HFFc6 (cell line): Measurements from ENCODE around the gene MUSK. TPM values are rescaled to one million over a fixed set of nuclear protein-coding genes. Genes with fewer than 3 reads are reported as not detected.

Experiments
- DNase-seq: peaks from one replicate; pipeline ENCODE4 v3.0.0-alpha.2; 2018
- H3K27ac Mint-ChIP-seq: 2 replicates; pipeline ENCODE4 v1.8.0; 2020; ENCODE audit warnings: mild to moderate bottlenecking, mixed read lengths
- H3K27me3 Mint-ChIP-seq: 2 replicates; pipeline ENCODE4 v1.8.0; 2021; ENCODE audit warnings: mild to moderate bottlenecking, moderate library complexity, mixed read lengths; ENCODE audit not compliant: insufficient read depth
- H3K36me3 Mint-ChIP-seq: 2 replicates; pipeline ENCODE4 v1.8.0; 2021; ENCODE audit warnings: low read depth, mixed read lengths
- H3K4me1 Mint-ChIP-seq: 2 replicates; pipeline ENCODE4 v1.8.0; 2020; ENCODE audit warnings: low read depth, mixed read lengths
- H3K4me3 Mint-ChIP-seq: 2 replicates; pipeline ENCODE4 v1.8.0; 2020; ENCODE audit warnings: mild to moderate bottlenecking, moderate library complexity, mixed read lengths
- H3K9me3 Mint-ChIP-seq: 2 replicates; pipeline ENCODE4 v1.8.0; 2020; ENCODE audit warnings: mild to moderate bottlenecking, mixed read lengths
- total RNA-seq, 6 experiments: library from RNA; stranded (reverse); fragmentation: NEBNext Ultra II Directional; extraction: Animal tissue kit (Norgen Biotek cat#: 25700); gene quantifications; 2 replicates in 1 of 6; 3 replicates in 5 of 6; pipeline ENCODE4 v1.2.3, GENCODE V29; 2021
- TF ChIP-seq, protein P1 (sequence below): fragments of 200-600 bp; sonication (generic); IDR thresholded peaks from 2 replicates; pipeline ENCODE4 v1.5.0; 2021; ENCODE audit warnings: antibody characterized with exemption, mild to moderate bottlenecking

MUSK gene
- total RNA-seq, 6 experiments from 2014 or later: 0.11 to 0.23 (median 0.14) TPM; not detected in 2

DNA sequence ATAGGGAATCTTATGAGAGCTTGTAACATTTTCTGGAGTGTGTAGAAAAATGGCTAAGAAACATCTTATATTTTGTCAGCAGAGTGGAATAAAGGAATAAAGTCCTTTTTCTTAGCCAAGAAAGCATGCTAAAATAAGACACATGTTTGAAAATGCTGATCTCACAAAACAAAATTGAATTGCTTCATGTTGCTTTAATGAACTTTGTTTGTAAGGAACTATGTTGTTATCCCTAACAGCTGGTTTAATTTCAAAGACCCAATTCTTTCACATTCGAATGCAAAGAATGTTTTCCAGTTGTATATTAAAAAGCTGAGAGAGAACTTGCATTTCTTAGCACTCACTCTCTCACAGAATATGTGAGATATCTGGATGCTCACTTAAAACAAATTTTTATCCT is 107.6 kb downstream of the MUSK start:
- Mint-ChIP-seq H3K27ac (no peak overlapping the region), H3K4me3 (no peak overlapping the region), H3K27me3 (no peaks in the 10 kb centered on the region; the same call in none of the 2 replicates), H3K9me3 (no peaks in the 10 kb centered on the region), H3K4me1 (peaks cover 34% of the 10 kb centered on the region), H3K36me3 (no peaks in the 10 kb centered on the region)
- TF ChIP-seq, protein P1, sequence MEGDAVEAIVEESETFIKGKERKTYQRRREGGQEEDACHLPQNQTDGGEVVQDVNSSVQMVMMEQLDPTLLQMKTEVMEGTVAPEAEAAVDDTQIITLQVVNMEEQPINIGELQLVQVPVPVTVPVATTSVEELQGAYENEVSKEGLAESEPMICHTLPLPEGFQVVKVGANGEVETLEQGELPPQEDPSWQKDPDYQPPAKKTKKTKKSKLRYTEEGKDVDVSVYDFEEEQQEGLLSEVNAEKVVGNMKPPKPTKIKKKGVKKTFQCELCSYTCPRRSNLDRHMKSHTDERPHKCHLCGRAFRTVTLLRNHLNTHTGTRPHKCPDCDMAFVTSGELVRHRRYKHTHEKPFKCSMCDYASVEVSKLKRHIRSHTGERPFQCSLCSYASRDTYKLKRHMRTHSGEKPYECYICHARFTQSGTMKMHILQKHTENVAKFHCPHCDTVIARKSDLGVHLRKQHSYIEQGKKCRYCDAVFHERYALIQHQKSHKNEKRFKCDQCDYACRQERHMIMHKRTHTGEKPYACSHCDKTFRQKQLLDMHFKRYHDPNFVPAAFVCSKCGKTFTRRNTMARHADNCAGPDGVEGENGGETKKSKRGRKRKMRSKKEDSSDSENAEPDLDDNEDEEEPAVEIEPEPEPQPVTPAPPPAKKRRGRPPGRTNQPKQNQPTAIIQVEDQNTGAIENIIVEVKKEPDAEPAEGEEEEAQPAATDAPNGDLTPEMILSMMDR: no peak
- no peak for DNase-seq

DNA sequence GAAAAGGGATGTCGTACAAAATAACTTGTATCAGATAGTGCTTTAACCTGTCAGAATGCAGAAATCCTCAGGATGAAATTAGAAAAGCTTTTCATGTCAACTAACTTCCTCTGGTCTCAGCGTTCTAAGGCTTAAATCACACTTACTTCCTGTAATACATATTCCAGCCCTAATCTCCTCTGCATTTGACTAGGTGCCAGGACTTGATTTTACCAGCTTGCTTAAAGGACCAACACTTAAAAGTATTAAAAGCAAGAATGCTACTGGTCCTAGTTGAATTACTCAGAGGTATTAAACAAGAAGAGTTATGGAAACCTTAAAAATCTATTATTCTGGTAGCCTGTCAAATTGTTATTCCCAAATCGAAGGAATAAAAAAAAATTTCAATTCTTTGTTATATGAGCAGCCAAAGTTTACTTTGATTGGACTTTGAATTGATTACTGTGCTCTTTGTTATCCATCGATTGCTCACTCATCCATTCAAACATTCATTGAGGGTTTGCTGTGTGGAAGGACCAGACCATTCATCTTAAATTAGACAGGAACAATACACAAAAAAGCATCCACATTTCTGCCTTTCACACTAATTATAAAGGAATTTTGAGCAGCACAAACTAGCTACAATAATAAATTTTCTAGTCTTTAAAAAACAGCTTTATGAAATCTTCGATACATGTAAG is 108.7 kb downstream of the MUSK start:
- H3K27ac Mint-ChIP-seq: peak overlapping the region; percentile 56; the same call in 1 of the 2 replicates
- no peaks in the 10 kb centered on the region for H3K36me3 Mint-ChIP-seq
- no peaks in the 10 kb centered on the region for H3K9me3 Mint-ChIP-seq
- TF ChIP-seq, protein P1: no peak
- peaks cover 34% of the 10 kb centered on the region for H3K4me1 Mint-ChIP-seq
- H3K4me3 Mint-ChIP-seq: peak overlapping the region; percentile 10; the same call in 1 of the 2 replicates
- DNase-seq: no peak
- no peaks in the 10 kb centered on the region; the same call in none of the 2 replicates for H3K27me3 Mint-ChIP-seq

DNA sequence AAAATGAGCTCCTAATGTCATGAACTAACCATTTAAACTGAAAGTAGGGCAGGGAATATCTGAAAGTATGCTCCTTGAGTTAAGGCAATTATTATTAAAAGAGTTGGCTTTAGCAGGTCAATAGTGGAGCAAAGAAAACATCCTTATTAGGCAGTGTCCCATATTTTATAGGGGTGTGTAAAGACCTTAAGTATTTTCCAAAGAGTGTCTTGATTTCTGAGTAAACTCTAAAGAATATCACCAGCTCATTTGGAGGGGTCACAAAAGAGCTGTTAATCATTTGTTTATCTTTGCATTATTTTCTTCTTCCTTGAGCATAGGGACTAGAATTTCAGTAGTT is 109.3 kb downstream of the MUSK start:
- H3K4me3 Mint-ChIP-seq: peak overlapping the region; percentile 10; the same call in 1 of the 2 replicates

DNA sequence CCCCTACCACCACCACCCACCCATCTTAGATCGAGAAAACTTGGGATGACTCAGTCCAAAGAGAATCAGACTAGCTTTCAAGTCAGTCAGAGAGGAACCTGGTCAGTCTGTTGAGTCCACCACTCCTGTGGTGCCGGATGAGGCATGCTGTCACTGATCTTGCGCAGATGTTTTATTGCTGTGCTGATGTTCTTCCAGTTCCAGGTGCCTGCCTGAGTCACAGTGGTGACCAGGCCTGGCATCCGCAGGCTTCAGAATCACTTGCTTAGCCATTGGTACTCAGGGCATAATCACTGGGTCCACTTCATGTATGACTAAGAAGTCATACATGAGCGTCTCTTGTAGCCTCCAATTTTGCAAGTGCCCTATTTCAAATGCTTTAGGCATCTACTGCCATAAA is 114.1 kb downstream of the MUSK start:
- no peaks in the 10 kb centered on the region; the same call in 1 of the 2 replicates for H3K27me3 Mint-ChIP-seq
- H3K27ac Mint-ChIP-seq: no peak overlapping the region
- H3K9me3 Mint-ChIP-seq: no peaks in the 10 kb centered on the region
- H3K36me3 Mint-ChIP-seq: no peaks in the 10 kb centered on the region
- TF ChIP-seq, protein P1: no peak
- H3K4me3 Mint-ChIP-seq: no peak overlapping the region
- H3K4me1 Mint-ChIP-seq: peaks cover 25% of the 10 kb centered on the region
- no peak for DNase-seq

More for the DNA sequence above, 109.3 kb downstream of the MUSK start:
- H3K4me1 Mint-ChIP-seq: peaks cover 34% of the 10 kb centered on the region
- no peaks in the 10 kb centered on the region for H3K36me3 Mint-ChIP-seq
- TF ChIP-seq, protein P1: no peak
- DNase-seq: no peak
- H3K9me3 Mint-ChIP-seq: no peaks in the 10 kb centered on the region
- peak overlapping the region; percentile 56; the same call in 1 of the 2 replicates for H3K27ac Mint-ChIP-seq
- H3K27me3 Mint-ChIP-seq: no peaks in the 10 kb centered on the region; the same call in none of the 2 replicates

- Mint-ChIP-seq H3K27me3 (no peaks in the 10 kb centered on the region; the same call in 1 of the 2 replicates), H3K9me3 (no peaks in the 10 kb centered on the region), H3K27ac (no peak overlapping the region), H3K36me3 (no peaks in the 10 kb centered on the region), H3K4me1 (peaks cover 9% of the 10 kb centered on the region), H3K4me3 (no peak overlapping the region)
- TF ChIP-seq, protein P1: no peak
- no peak for DNase-seq
These were observed 115.7 kb downstream of the MUSK start for GRCh38 chr9:110784309-110784708.
